HG02970 (cell line): ENCODE data around the gene ADCY9.
"Not testable (repeated sequence)": the region's sequence is repeated elsewhere in the genome, so short reads cannot be mapped to it uniquely, and the experiment has no call there.

Experiments
- ATAC-seq: cut with Tn5 transposase; IDR thresholded peaks from one replicate; pipeline ENCODE4 v1.9.1; 2021; ENCODE audit warnings: mild to moderate bottlenecking, moderate library complexity, moderate number of reproducible peaks; ENCODE audit not compliant: unreplicated experiment, low FRiP score

Gene ADCY9

GRCh38 chr16:3937066-3937875 is 179.0 kb downstream of the ADCY9 start:
- no peak for ATAC-seq

- ATAC-seq = no peak
Observed at GRCh38 chr16:3935921-3936320, 180.3 kb downstream of the ADCY9 start.

- ATAC-seq = no peak
Observed at GRCh38 chr16:3934491-3935181, 181.6 kb downstream of the ADCY9 start.

DNA sequence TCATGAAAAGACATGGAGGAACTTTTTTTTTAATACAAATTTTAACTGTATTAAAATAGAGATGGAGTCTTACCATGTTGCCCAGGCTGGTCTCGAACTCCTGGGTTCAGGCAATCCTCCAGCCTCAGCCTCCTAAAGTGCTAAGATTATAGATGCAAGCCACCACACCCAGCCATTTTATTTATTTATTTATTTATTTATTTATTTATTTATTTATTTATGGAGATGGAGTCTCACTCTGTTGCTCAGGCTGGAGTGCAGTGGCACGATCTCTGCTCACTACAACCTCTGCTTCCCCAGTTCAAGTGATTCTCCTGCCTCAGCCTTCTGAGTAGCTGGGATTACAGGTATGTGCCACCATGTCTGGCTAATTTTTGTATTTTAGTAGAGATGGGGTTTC is 189.1 kb downstream of the ADCY9 start:
- ATAC-seq = not testable (repeated sequence)

- ATAC-seq = no peak
Observed at GRCh38 chr16:3924763-3925162, 191.5 kb downstream of the ADCY9 start.

DNA sequence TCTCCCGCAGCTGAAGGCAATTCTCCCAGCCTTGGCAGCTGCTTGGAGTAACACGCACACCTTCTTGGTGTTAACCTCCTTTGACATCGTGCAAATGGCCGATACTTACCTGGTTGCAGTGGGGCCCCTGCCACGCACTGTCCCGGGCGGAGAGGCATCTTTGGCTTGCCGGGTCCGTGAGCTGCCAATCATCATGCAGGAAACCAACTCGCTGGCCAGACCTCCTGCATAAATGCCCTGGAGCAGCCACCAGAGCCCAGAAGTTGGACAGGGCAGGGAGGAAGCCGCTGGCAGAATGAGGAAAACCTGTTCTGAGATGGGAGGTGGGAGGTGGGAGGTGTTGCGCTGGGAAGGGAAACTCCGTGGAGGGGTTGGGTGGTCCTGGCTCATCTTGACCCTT is 194.0 kb downstream of the ADCY9 start:
- ATAC-seq = no peak

GRCh38 chr16:3920206-3920605 is 196.0 kb downstream of the ADCY9 start:
- ATAC-seq = no peak

GRCh38 chr16:3919413-3919812 is 196.8 kb downstream of the ADCY9 start:
- ATAC-seq = no peak

- ATAC-seq = no peak
Observed at GRCh38 chr16:3915426-3916260, 200.6 kb downstream of the ADCY9 start.

DNA sequence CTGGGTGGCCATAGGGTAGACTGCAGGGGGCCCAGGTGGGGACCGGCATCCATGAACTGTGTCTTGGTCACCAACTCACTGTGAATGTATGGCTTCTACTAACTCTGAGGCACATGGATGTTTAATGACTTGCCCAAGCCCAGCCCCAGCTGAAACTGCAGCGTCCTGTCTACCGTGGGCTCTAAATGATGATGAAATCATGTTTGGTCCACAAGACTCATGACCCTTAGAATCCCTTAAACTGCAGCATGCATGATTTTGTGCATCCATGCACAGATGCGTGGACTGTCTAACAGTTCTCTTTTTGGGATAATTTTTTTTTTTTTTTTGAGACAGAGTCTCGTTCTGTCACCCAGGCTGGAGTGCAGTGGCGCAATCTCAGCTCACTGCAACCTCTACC is 203.3 kb downstream of the ADCY9 start:
- ATAC-seq = no peak
